ENCODE data around the gene SLC16A5. TPM values are rescaled to one million over a fixed set of nuclear protein-coding genes. Genes with fewer than 3 reads are reported as not detected.

Gene SLC16A5
- polyA plus RNA-seq, 1 donor (not counting 4 experiments of a cell fraction or from before 2014, with no cell fraction given): 3.5 TPM

GRCh38 chr17:75067856-75068255, 19.9 kb upstream of the SLC16A5 start:
- TF ChIP-seq CTCF (optimal IDR thresholded peaks at IDR 0.05 in 1 of 3, IDR thresholded peaks at IDR 0.05 in 1 of 3, conservative IDR thresholded peaks at IDR 0.05 in 1 of 3; ENCODE audit: extremely low read depth in 1 of 3, insufficient read depth in 2 of 3, low read length in 3 of 3) (no peak), EZH2 (IDR thresholded peaks at IDR 0.05; ENCODE audit: low read length) (no peak)
- no peak overlapping the region for H3K27ac ChIP-seq (ENCODE audit: control insufficient read depth, insufficient read depth, low read length)
- dilution Hi-C loops (cut with MboI; ENCODE audit: extremely low pct_ligation_motif_present, low sequenced_read_pairs): no loop called here

GRCh38 chr17:75068750-75069149, 19.0 kb upstream of the SLC16A5 start:
- Histone ChIP-seq H4K20me1 (ENCODE audit: control insufficient read depth, extremely low read depth, insufficient read depth, low read length) (no peaks in the 10 kb centered on the region), H3K9me3 (ENCODE audit: control insufficient read depth, low read depth, low read length) (no peaks in the 10 kb centered on the region), H3K79me2 (ENCODE audit: control insufficient read depth, insufficient read depth, low read length) (no peaks in the 10 kb centered on the region), H3K9me1 (ENCODE audit: control insufficient read depth, extremely low read depth, insufficient read depth, low read length) (no peaks in the 10 kb centered on the region), H3K4me3 (ENCODE audit: control insufficient read depth in 2 of 3, extremely low read depth in 1 of 3, insufficient read depth in 2 of 3, low read depth in 1 of 3, low read length in 3 of 3) (no peak overlapping the region), H3K27ac (ENCODE audit: control insufficient read depth, insufficient read depth, low read length) (no peak overlapping the region), H3K36me3 (ENCODE audit: control insufficient read depth in 2 of 2, extremely low read depth in 1 of 2, insufficient read depth in 2 of 2, low read length in 2 of 2) (peaks cover 9% of the 10 kb centered on the region in 2 experiments), H2AFZ (ENCODE audit: control insufficient read depth, low read length) (no peak overlapping the region), H3K4me2 (ENCODE audit: control insufficient read depth, extremely low read depth, insufficient read depth, low read depth, low read length) (no peak overlapping the region), H3K4me1 (ENCODE audit: control insufficient read depth, extremely low read depth, insufficient read depth, low read length) (no peaks in the 10 kb centered on the region), H3K9ac (ENCODE audit: control insufficient read depth, extremely low read depth, insufficient read depth, low read length) (no peak overlapping the region), H3K27me3 (ENCODE audit: control insufficient read depth, extremely low read depth, insufficient read depth, low read length) (no peaks in the 10 kb centered on the region)
- no peak for TF ChIP-seq EZH2 (IDR thresholded peaks at IDR 0.05; ENCODE audit: low read length)
- no peak for TF ChIP-seq CTCF (optimal IDR thresholded peaks at IDR 0.05 in 1 of 3, IDR thresholded peaks at IDR 0.05 in 1 of 3, conservative IDR thresholded peaks at IDR 0.05 in 1 of 3; ENCODE audit: extremely low read depth in 1 of 3, insufficient read depth in 2 of 3, low read length in 3 of 3)
- dilution Hi-C loops (cut with MboI; ENCODE audit: extremely low pct_ligation_motif_present, low sequenced_read_pairs): no loop called here
- FAIRE-seq (no peak), DNase-seq (ENCODE audit: low read depth, low spot score) (no peak)

More at GRCh38 chr17:75067856-75068255, 19.9 kb upstream of the SLC16A5 start:
- DNase-seq (ENCODE audit: low read depth, low spot score): no peak
- H3K9ac ChIP-seq (ENCODE audit: control insufficient read depth, extremely low read depth, insufficient read depth, low read length): no peak overlapping the region
- H2AFZ ChIP-seq (ENCODE audit: control insufficient read depth, low read length): no peak overlapping the region
- H3K9me1 ChIP-seq (ENCODE audit: control insufficient read depth, extremely low read depth, insufficient read depth, low read length): no peaks in the 10 kb centered on the region
- H3K9me3 ChIP-seq (ENCODE audit: control insufficient read depth, low read depth, low read length): no peaks in the 10 kb centered on the region
- H3K36me3 ChIP-seq (ENCODE audit: control insufficient read depth in 2 of 2, extremely low read depth in 1 of 2, insufficient read depth in 2 of 2, low read length in 2 of 2): peaks cover 14 to 15% of the 10 kb centered on the region in 2 experiments
- FAIRE-seq: no peak
- no peak overlapping the region for H3K4me3 ChIP-seq (ENCODE audit: control insufficient read depth in 2 of 3, extremely low read depth in 1 of 3, insufficient read depth in 2 of 3, low read depth in 1 of 3, low read length in 3 of 3)
- H3K4me1 ChIP-seq (ENCODE audit: control insufficient read depth, extremely low read depth, insufficient read depth, low read length): no peaks in the 10 kb centered on the region
- H3K4me2 ChIP-seq (ENCODE audit: control insufficient read depth, extremely low read depth, insufficient read depth, low read depth, low read length): no peak overlapping the region
- H4K20me1 ChIP-seq (ENCODE audit: control insufficient read depth, extremely low read depth, insufficient read depth, low read length): no peaks in the 10 kb centered on the region
- no peaks in the 10 kb centered on the region for H3K79me2 ChIP-seq (ENCODE audit: control insufficient read depth, insufficient read depth, low read length)
- H3K27me3 ChIP-seq (ENCODE audit: control insufficient read depth, extremely low read depth, insufficient read depth, low read length): no peaks in the 10 kb centered on the region
